HG03342 (cell line): ENCODE results near the gene DSC2.
"Not testable (repeated sequence)": the region's sequence is repeated elsewhere in the genome, so short reads cannot be mapped to it uniquely, and the experiment has no call there.

Source experiments
- ATAC-seq: cut with Tn5 transposase; IDR thresholded peaks from one replicate; pipeline ENCODE4 v1.9.1; 2021; ENCODE audit warnings: mild to moderate bottlenecking, moderate library complexity; ENCODE audit not compliant: unreplicated experiment

Gene DSC2

GRCh38 chr18:31046916-31047315 is 55.3 kb downstream of the DSC2 start:
- ATAC-seq, result no peak

- ATAC-seq, result no peak
Observed at GRCh38 chr18:31045599-31045998, 56.6 kb downstream of the DSC2 start.

GRCh38 chr18:31044926-31045325 is 57.3 kb downstream of the DSC2 start:
- no peak for ATAC-seq

GRCh38 chr18:31043709-31044108 is 58.5 kb downstream of the DSC2 start:
- no peak for ATAC-seq

- ATAC-seq, result no peak
Observed at GRCh38 chr18:31042406-31043181, 59.6 kb downstream of the DSC2 start, which contains the start of gene DSC3. DSC3 (minus strand) TSS chr18:31042742; CDS start chr18:31042660, 82 bp downstream.

- no peak for ATAC-seq
Observed at GRCh38 chr18:31042084-31042405, 60.2 kb downstream of the DSC2 start.

- ATAC-seq, result no peak
Observed at GRCh38 chr18:31041271-31042083, 60.7 kb downstream of the DSC2 start.

GRCh38 chr18:31040686-31041270 is 61.4 kb downstream of the DSC2 start:
- ATAC-seq, result no peak

GRCh38 chr18:31039426-31039825 is 62.8 kb downstream of the DSC2 start:
- ATAC-seq, result no peak

GRCh38 chr18:31037686-31038085 is 64.5 kb downstream of the DSC2 start:
- ATAC-seq, result not testable (repeated sequence)

GRCh38 chr18:31034541-31034940 is 67.7 kb downstream of the DSC2 start:
- ATAC-seq, result no peak

GRCh38 chr18:31030574-31031278 is 71.5 kb downstream of the DSC2 start:
- ATAC-seq, result no peak

- no peak for ATAC-seq
Observed at GRCh38 chr18:31015715-31016434, 86.3 kb downstream of the DSC2 start.

GRCh38 chr18:31011455-31011854 is 90.8 kb downstream of the DSC2 start:
- ATAC-seq, result not testable (repeated sequence)

GRCh38 chr18:31010601-31011000 is 91.6 kb downstream of the DSC2 start:
- no peak for ATAC-seq
